Inflammatory macrophage (primary cell): Measurements from ENCODE around the gene SLC7A8.
"Not testable (repeated sequence)": the region's sequence is repeated elsewhere in the genome, so short reads cannot be mapped to it uniquely, and the experiment has no call there.

Experiments used
- DNase-seq, 2 donors: peaks; one replicate each; pipeline ENCODE4 v3.0.0-alpha.2; 2020 to 2022

The SLC7A8 gene

GRCh38 chr14:23113431-23114119 lies 69.9 kb downstream of the SLC7A8 start:
- peak in 1 of 2 donors; percentile 12 for DNase-seq

DNA sequence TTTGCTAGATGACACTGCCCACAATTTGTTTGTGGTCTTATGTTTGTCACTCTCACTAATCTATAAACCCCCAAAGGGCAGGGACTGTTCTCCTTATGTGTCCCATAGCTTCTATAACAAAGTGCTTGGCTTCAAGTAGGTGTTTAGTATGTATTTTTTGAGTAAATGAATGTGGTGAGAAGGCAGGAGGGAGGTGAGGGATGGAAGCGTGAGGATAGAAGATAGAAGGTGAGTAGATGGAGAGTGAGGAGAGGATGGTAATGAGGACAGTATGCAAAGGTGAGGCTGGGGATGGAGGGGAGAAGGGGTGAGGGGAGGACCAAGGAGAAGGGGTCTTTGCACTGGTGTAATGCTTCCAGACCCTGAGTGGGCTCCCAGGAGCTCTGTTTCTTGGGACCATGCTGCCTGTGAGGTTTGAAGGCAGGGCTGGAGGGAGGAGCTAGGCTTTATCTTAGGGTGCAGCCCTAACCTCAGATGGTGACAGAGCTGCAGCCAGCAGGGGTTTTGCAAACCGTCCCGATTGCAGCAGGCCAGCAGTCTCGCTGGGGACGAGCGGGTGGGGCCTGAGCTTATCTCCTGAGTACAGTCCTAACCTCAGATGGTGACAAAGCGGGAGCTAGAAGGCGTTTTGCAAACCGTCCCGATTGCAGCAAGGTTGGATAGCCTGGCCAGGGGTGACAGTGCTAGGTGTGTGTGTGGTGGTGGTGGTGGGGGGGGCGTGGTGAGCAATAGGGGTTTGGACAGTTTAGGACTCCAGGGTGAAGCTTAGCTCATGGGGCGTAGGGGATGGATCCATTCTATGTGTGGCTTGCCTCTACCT lies 70.9 kb downstream of the SLC7A8 start:
- DNase-seq = peak; percentile 57 to 71

- DNase-seq = no peak
These were observed 72.7 kb downstream of the SLC7A8 start for GRCh38 chr14:23110579-23111365.

DNA sequence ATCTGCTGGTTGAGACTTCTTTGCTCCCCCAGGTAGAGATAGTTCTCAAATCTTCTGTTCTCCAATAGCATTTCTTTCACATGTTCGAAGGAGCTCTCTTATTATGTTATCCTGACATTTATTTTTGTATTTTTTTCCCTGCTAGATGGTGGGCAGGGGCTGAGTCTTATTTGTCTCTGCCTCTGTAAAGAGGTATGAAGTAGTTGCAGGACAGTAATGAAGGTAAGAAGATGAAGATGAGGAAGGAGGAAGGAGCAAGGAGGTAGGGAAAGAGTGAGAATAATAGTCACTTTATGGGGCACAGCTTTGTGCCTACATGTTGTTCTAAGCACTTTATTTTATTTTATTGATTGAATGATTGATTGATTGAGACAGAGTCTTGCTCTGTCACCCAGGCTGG lies 73.7 kb downstream of the SLC7A8 start:
- no peak for DNase-seq

DNA sequence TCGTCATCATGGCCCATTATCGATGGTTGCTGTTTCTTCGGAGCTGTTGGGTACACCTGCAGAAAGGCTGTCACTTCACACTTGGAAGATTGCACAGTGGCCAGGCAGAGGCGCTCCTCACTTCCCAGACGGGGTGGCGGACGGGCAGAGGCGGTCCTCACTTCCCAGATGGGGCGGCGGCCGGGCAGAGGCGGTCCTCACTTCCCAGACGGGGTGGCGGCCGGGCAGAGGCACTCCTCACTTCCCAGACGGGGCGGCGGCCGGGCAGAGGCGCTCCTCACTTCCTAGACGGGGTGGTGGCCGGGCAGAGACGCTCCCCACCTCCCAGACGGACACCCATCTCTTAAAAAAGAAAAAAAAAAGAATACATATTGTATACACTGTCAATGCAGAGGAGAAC lies 75.3 kb downstream of the SLC7A8 start:
- DNase-seq = not testable (repeated sequence)

GRCh38 chr14:23107620-23108019 lies 75.8 kb downstream of the SLC7A8 start:
- DNase-seq = not testable (repeated sequence)

- DNase-seq = no peak
These were observed 76.8 kb downstream of the SLC7A8 start for GRCh38 chr14:23106747-23107045.

- DNase-seq = no peak
These were observed 78.1 kb downstream of the SLC7A8 start for GRCh38 chr14:23105348-23105824.

- DNase-seq = no peak
These were observed 78.7 kb downstream of the SLC7A8 start, which contains the start of gene CIROP for GRCh38 chr14:23104591-23105347. TSS of gene CIROP (minus strand) at chr14:23104989. CDS start at chr14:23104920, 69 bp downstream.

DNA sequence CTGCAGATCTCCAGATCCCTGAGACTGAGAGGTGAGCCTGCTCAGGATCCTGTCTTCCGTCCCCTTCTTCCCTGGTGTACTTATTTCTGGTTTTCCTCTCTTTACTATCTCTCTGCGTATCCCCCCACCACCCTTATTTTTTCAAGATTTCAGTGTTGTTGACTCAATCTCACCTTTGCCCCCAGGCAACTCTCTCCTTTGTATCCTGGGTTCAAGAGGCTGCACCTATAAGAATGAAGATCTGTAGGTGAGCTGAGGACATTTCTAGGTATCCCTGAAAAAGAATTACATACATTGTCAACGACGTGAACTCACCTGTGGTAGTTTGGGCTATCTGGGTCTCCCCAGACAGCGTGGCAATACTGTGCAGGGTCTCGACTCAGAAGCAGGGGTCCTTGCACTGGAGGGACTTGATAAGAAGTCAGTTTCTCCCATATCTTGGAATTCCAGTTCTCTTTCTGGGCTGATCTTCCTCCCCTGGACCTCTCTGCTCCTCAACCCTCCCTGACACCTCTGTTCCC lies 79.3 kb downstream of the SLC7A8 start:
- no peak for DNase-seq

DNA sequence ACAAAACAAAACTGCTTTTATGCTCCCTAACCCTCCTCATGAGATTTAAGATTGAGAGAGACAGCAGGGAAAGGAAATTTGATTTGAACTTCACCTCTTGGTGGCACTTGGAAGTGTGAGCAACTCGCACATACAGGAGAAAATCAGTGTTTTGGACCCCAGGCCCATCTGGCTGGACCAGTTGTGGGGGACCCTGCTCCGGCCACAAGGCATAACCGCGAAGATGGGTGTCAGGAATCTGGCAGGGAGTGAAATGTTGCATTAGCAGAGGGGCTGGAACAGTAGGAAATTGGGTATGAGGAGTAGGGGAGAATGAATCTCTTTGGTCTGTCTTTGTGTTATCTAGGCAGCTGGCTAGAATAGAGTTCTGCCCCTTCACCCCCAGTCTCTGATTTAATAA lies 79.9 kb downstream of the SLC7A8 start:
- DNase-seq = no peak

DNA sequence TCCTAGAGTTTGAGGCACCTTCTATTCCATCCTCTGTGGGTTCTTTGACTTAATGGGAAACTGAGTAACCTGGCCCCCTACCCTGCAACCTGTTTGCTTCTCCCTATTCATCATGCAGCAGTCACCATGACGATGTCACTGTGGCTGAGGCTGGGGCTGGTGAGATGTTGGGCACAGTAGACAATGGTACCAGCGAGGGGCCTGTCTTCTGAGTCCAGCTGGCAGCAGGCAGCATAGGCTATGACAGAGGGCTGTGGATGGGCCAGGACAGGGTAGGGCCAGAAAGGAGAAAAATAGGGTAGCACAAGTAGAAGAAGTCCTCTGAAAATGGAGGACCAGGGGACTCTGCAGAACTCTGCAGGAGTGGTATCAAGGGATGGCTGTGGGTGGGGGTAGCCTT lies 80.7 kb downstream of the SLC7A8 start:
- no peak for DNase-seq

- DNase-seq = no peak
These were observed 81.4 kb downstream of the SLC7A8 start for GRCh38 chr14:23101986-23102625.

DNA sequence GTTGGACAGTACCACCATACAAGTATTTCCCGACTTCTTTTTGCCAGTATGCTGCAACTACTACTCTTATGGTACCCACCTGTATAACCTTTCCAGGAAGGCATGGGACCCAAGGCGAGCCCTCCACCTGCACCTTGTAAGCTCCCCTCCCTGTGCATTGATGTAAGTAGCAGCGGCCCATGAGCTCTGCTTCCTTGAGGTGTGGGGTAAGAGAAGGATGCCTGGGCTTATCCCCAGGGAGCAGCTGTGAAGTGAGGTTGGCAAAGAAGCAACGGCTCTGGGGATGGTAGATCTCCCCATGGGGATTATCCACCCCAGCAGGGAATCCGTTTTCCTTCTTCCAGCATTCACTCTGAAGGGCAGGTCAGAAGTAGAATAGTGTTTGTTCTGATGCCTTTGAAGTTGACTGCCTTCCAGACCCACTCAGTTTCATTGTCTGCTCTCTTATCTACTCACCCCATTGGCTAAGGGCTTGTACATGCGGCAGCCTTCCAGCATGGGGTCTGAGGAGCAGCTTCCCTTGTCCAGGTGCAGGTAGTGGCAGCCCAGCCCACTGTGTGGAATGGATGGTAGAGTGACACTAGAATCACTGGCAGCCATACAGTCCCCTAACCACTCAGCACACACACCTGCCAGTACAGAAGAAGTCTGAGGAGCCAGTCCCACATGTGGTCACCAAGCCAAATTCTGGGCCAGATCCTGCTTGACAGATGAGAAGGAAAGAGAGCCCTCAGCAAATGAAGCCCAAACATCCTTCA lies 82.1 kb downstream of the SLC7A8 start:
- DNase-seq = no peak

GRCh38 chr14:23099212-23099861 lies 84.1 kb downstream of the SLC7A8 start:
- DNase-seq = no peak

GRCh38 chr14:23097786-23098185 lies 85.7 kb downstream of the SLC7A8 start:
- DNase-seq = no peak

- DNase-seq = peak; percentile 100
These were observed 88.0 kb downstream of the SLC7A8 start, which contains the start of gene C14orf119 for GRCh38 chr14:23095196-23096108. TSS of gene C14orf119 (plus strand) at chr14:23095505. CDS start at chr14:23097659, 2,154 bp downstream.

DNA sequence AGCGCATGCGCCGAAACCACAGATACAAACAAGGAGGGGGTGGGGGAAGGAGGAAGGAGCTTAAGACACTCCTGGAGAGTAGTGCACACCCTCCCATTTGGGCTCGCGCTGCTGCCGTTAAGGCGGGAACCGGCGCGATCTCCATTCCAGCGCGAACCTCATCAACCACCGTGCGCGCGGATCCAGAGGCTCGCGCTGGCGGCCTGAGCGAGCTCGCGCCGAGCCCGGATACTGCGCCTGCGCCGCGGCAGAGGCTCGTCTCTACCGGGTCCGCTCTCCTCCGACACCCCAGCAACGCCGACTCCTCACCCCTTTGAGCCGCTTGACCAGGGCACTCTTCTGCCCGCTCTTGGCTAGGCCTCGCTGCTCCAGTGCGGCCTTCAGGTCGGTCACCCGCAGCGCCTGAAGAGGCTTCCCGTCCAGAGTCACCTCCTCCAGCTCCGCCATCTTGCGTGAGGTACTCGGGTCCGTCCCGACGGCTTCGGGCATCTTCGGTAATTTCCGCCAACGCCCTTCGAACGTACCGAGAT lies 88.7 kb downstream of the SLC7A8 start, which contains the start of gene ACIN1:
Gene ACIN1 (minus strand): TSS at position 471 of the 530 bp plus-strand sequence. CDS start 24 bp downstream, at position 447.
- DNase-seq = peak; percentile 75 to 81
